ENCODE results near the gene CRACR2B.

CRACR2B gene

GRCh38 chr11:801097-801780, 26.5 kb upstream of the CRACR2B start:
- H3K4me3 ChIP-seq (ENCODE audit: low read length) = no peak overlapping the region
- no peak for TF ChIP-seq CTCF (conservative IDR thresholded peaks at IDR 0.05; ENCODE audit: low read length)
- no peak for DNase-seq (ENCODE audit: low read depth)

GRCh38 chr11:802018-802617, 25.6 kb upstream of the CRACR2B start:
- H3K4me3 ChIP-seq (ENCODE audit: low read length) = no peak overlapping the region
- no peak for DNase-seq (ENCODE audit: low read depth)
- TF ChIP-seq CTCF (conservative IDR thresholded peaks at IDR 0.05; ENCODE audit: low read length) = no peak

- no peak for DNase-seq (ENCODE audit: low read depth)
- TF ChIP-seq CTCF (conservative IDR thresholded peaks at IDR 0.05; ENCODE audit: low read length) = no peak
- H3K4me3 ChIP-seq (ENCODE audit: low read length) = peak overlapping the region; percentile 65; the same call in 1 of the 2 replicates
Observed at GRCh38 chr11:802693-803466, 24.8 kb upstream of the CRACR2B start.

- peak overlapping the region; percentile 65 for H3K4me3 ChIP-seq (ENCODE audit: low read length)
- no peak for DNase-seq (ENCODE audit: low read depth)
- TF ChIP-seq CTCF (conservative IDR thresholded peaks at IDR 0.05; ENCODE audit: low read length) = no peak
Observed at GRCh38 chr11:803467-803742, 24.3 kb upstream of the CRACR2B start.

GRCh38 chr11:803770-804598, 23.7 kb upstream of the CRACR2B start:
- no peak for TF ChIP-seq CTCF (conservative IDR thresholded peaks at IDR 0.05; ENCODE audit: low read length)
- peak overlapping the region; percentile 65 for H3K4me3 ChIP-seq (ENCODE audit: low read length)
- DNase-seq (ENCODE audit: low read depth) = no peak

- peak overlapping the region; percentile 65 for H3K4me3 ChIP-seq (ENCODE audit: low read length)
- no peak for DNase-seq (ENCODE audit: low read depth)
- no peak for TF ChIP-seq CTCF (conservative IDR thresholded peaks at IDR 0.05; ENCODE audit: low read length)
Observed at GRCh38 chr11:804599-804964, 23.1 kb upstream of the CRACR2B start.
